Measurements from ENCODE around the gene FOXN3.
A peak's percentile ranks its signal among the peaks of the same experiment; 100 is the strongest.

Gene FOXN3

DNA sequence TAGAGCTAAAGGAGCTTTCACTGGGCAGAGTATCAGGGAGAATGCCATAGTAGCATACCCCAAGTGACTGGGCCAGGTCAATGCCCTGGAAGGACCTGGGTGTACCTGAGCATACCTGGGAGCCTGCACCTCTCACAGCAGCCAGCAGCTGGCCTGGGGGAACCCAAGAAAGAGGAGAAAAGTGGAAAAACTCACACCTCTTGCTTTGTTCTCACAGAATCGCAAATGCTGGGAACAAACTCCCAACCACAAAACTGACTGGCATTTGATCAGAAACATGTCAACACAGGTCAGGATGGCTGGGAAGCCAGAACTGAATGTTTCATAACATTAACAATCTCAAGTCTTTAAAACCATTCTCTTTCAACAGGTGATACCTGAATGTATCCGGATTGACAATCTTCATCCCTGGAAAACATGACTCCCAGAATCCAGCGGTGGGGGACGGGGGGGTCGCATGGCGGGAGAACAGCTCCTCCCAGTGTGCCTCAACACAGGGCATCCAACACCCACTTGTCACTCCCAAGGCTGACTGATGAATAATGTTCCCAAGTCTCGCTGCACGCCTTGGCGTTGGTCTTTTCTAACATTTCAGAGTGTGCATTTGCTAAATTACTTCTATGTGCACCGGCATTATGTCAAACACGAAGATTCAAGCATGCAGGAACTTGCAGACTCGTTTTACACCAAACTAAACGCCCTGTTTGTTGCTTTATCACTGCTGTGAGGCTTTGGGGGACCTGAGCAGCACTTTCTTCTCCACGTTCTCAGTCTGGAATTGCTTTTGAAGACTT is 7.9 kb downstream of the FOXN3 start:
- no peak for DNase-seq (ENCODE audit: low read depth)

DNA sequence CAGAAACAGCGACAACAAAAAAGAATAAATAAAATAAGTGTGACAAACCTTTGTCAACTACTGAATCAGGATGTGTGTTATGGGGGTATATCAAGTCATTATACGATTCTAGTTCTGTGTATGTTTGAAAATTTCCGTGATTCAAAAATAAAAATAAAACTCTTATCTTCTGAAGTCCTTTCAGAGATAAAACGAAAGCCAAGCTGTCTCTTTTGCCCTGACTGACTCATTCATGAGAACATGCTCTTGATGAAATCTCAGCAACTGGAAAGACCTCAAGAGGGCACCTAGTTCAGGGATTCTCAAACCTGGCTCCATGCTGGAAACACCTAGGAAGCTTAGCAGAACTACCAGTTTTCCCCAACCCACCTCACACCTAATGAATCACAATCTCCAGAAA is 9.2 kb downstream of the FOXN3 start:
- no peak for DNase-seq (ENCODE audit: low read depth)

- peak; percentile 45 for DNase-seq (ENCODE audit: low read depth)
These were observed 10.1 kb downstream of the FOXN3 start for GRCh38 chr14:89406941-89407340.

- DNase-seq (ENCODE audit: low read depth), result no peak
These were observed 10.7 kb downstream of the FOXN3 start for GRCh38 chr14:89406361-89406760.

GRCh38 chr14:89405712-89406111 is 11.3 kb downstream of the FOXN3 start:
- DNase-seq (ENCODE audit: low read depth), result no peak

- DNase-seq (ENCODE audit: low read depth), result no peak
These were observed 14.7 kb downstream of the FOXN3 start for GRCh38 chr14:89402363-89402762.

GRCh38 chr14:89401761-89402160 is 15.3 kb downstream of the FOXN3 start:
- no peak for DNase-seq (ENCODE audit: low read depth)

- peak; percentile 18 for DNase-seq (ENCODE audit: low read depth)
These were observed 15.8 kb downstream of the FOXN3 start for GRCh38 chr14:89401241-89401640.

DNA sequence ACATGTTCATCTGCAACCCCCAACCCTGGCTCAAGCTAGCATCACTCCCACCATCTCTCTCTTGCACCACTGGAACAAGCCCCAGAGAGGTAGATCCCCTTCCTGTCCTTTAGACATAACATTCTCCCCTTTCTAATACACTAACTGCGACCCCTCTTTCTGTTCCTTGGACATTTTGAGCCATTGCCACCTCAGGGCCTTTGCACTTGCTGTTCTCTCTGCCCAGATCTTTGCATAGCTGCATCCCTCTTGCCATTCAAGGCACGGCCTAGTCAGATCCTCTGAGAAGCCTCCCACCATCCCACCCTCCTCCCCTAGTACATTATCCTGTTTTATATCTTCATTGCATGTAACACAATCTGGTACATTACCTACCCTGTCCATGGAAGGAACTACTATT is 16.5 kb downstream of the FOXN3 start:
- DNase-seq (ENCODE audit: low read depth), result no peak

GRCh38 chr14:89399594-89400068 is 17.4 kb downstream of the FOXN3 start:
- peak; percentile 81 for DNase-seq (ENCODE audit: low read depth)

DNA sequence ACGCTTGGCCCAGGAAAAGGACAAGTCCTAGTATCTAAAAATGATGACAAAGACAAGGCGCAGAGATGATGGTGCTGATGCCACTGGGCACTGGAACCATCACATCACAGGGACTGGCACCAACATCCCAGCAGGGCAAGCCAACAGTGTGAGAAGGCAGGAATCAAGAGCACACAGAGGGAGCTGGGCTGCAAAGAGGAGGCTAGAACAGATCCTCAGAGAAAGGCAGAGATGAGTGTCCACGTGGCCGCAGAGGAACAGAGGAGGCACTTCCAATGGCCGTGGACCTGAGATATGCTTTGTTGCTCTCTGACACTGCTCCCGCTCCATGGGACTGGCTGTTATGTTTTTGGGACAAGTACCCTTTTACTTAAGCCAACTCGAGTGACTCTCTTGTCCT is 17.9 kb downstream of the FOXN3 start:
- DNase-seq (ENCODE audit: low read depth), result no peak

DNA sequence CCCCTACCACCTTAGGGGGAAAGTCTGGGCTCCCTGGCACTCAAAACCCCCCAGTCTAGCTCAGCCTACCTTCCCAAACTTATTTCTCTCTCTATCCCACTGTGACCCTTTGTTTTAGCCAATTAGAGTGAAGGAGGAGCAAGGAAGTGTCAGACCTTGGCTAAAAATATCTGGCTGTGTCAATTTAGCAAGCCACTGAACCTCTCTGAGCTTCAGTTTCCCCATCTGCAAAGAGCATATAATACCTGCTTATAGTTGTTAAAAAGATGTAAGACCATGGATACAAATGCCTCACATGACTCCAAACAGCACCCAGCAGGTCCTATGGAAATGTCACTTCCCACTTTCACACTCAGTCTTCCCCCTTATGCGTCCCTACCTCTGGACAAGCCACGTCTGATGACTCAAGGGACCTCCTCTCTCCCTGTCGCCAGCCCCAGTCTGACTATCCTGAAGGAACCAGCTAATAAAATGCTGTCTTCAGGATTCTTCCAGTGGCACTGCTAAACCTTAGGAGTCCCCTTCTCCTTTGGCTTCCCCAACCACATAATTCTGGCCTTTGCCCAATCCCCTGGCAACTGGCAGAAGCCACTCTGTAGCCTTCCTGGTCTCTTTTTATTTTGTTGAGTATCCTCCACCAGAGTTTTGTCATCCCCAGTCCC is 19.3 kb downstream of the FOXN3 start:
- DNase-seq (ENCODE audit: low read depth), result no peak

GRCh38 chr14:89394972-89395371 is 22.1 kb downstream of the FOXN3 start:
- no peak for DNase-seq (ENCODE audit: low read depth)

DNA sequence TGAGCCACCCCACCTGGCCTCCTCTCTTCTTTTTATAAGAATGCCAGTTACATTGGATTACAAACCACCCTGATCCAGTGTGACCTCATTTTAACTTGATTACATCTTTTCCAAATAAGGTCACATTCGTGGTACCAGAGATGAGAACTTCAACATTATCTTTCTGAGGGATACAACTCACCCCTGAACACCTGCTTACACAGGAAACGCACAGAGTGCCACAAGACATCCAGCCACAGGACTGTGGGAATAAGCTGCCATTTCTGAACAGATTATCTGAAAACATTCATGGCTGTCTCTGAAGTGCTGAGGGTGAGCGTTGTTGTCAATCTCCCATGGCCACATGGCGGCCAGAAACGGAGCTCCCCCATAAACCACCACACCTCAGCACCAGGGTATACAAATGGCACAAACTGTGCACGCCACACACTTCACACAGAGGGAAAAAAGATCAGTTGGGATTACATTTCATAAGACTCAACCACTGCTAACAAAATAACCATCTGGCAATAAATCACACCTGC is 23.7 kb downstream of the FOXN3 start:
- no peak for DNase-seq (ENCODE audit: low read depth)

- no peak for DNase-seq (ENCODE audit: low read depth)
These were observed 24.9 kb downstream of the FOXN3 start for GRCh38 chr14:89392181-89392580.

DNA sequence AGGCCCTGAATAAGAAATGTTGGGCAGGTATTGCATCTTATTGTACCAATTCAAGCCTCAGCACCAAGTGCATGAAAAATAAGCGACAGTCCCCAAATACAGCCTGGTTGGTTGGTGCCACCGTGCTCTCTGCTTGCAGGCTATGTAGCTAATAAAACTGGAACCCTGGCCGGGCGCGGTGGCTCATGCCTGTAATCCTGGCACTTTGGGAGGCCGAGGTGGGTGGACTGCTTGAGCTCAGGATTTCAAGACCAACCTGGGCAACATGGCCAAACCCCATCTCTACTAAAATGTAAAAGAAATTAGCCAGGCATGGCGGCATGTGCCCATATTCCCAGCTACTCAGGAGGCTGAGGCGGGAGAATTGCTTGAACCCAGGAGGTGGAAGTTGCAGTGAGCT is 25.5 kb downstream of the FOXN3 start:
- DNase-seq (ENCODE audit: low read depth), result no peak

DNA sequence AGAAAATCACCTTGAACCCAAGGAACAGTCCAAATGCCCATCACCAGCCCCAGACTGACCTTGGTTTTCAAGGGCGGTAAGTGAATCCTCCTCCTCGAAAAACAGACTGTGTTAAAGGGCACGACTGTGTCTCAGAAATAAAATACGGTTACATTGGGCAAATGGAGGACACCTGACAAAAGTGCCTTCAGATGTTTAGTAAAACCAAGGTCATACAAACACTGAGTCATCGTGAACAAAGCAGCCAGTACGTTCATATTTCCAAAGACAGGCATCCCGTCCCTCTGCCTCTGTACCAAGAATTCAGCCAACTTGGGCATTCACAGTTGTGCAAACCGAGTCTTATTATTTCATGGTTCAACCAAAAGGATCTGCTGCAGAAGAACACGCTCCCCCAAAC is 25.9 kb downstream of the FOXN3 start:
- no peak for DNase-seq (ENCODE audit: low read depth)

- DNase-seq (ENCODE audit: low read depth), result peak; percentile 50
These were observed 28.2 kb downstream of the FOXN3 start for GRCh38 chr14:89388853-89389252.

DNA sequence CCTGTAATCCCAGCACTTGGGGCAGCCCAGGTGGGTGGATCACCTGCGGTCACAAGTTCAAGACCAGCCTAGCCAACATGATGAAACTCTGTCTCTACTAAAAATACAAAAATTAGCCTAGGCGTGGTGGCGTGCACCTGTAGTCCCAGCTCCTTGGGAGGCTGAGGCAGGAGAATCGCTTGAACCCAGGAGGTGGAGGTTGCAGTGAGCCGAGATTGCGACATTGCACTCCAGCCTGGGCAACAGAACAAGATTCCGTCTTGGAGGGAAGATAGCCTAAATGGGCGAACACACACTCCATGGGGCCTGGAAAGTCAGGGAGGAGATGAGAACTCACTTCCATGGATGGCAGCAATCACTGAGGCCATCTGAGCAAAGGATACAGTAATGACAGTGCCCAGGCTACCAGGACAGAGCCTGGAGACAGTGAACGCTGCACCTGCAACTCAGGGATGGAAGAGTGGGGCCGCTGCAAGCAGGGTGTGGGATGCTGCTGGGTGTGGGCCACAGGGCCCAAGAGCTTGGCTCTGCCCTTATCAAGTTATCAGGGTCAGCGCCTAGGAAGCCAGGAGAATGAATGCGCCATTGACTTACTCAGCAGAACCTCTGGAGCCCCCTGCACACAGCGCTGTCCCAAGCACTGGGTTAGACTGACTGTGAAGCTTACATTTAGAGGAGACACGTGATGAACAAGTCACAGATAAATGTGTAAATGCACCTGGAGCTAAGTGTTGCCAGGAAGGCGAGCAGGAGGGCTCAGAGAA is 28.9 kb downstream of the FOXN3 start:
- DNase-seq (ENCODE audit: low read depth), result no peak

DNA sequence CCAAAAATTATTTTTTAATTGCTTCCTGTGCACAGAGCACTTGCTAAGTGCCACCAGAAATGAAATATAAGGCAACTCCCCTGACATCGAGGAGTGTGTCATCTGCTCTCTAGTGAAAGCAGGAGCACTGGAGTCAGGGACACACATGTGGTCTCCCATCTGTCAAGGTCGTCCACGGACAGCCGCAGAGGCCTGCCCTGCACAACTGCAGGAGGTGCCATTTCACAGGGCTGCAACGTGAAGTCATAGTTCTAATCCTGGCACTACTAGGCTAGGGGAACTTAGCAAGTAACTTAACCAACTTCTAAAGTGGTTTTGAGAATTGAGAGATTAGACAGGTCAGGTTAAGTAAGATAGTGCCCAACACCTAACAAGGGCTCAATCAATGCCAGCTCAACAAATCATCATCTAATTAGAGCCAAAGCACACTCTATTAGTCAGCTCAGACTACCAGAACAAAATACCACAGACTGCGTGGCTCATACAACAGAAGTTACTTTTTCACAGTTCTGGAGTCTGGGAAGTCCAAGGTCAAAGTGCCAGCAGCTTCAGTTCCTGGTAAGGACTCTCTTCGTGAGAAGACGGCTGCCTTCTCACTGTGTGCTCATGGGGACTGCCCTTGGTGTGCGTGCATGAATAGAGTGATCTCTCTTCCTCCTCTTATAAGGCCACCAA is 30.7 kb downstream of the FOXN3 start:
- DNase-seq (ENCODE audit: low read depth), result peak; percentile 40

GRCh38 chr14:89384636-89385035 is 32.4 kb downstream of the FOXN3 start:
- DNase-seq (ENCODE audit: low read depth), result no peak

- DNase-seq (ENCODE audit: low read depth), result no peak
These were observed 33.0 kb downstream of the FOXN3 start for GRCh38 chr14:89384023-89384422.

Measured in EH (cell line).